AG10803 (cell line): ENCODE results near the gene ZNF485.
A peak's percentile ranks its signal among the peaks of the same experiment; 100 is the strongest.

Experiments used
- DNase-seq: peaks from one replicate; pipeline ENCODE4 v3.0.0; 2010; ENCODE audit warnings: low read depth
- H3K4me3 ChIP-seq: 2 replicates; pipeline ENCODE4 v1.5.1; 2011; ENCODE audit warnings: mild to moderate bottlenecking, low read length, control low read depth
- TF ChIP-seq, protein P1 (sequence below): conservative IDR thresholded peaks from 2 replicates; pipeline ENCODE4 v1.5.1; 2011; ENCODE audit warnings: mild to moderate bottlenecking, low read length, control low read depth, inconsistent platforms

Gene ZNF485

DNA sequence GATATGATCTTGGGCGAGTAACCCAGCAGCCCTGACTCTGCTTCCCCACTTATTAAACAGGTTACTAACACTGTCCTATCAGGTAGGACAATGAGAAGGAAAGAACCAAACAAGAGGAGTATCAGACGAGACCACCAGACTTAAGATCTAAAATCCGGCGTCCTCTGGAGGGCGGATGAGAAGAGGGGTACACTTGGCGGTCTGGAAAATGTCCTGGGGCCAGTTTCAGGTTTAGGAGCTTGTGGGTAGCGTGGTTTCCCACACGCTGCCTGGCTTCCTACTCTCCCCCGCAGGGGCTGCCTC, 41.8 kb downstream of the ZNF485 start:
- TF ChIP-seq, protein P1, sequence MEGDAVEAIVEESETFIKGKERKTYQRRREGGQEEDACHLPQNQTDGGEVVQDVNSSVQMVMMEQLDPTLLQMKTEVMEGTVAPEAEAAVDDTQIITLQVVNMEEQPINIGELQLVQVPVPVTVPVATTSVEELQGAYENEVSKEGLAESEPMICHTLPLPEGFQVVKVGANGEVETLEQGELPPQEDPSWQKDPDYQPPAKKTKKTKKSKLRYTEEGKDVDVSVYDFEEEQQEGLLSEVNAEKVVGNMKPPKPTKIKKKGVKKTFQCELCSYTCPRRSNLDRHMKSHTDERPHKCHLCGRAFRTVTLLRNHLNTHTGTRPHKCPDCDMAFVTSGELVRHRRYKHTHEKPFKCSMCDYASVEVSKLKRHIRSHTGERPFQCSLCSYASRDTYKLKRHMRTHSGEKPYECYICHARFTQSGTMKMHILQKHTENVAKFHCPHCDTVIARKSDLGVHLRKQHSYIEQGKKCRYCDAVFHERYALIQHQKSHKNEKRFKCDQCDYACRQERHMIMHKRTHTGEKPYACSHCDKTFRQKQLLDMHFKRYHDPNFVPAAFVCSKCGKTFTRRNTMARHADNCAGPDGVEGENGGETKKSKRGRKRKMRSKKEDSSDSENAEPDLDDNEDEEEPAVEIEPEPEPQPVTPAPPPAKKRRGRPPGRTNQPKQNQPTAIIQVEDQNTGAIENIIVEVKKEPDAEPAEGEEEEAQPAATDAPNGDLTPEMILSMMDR = no peak
- DNase-seq = no peak
- H3K4me3 ChIP-seq = peak overlapping the region; percentile 74

DNA sequence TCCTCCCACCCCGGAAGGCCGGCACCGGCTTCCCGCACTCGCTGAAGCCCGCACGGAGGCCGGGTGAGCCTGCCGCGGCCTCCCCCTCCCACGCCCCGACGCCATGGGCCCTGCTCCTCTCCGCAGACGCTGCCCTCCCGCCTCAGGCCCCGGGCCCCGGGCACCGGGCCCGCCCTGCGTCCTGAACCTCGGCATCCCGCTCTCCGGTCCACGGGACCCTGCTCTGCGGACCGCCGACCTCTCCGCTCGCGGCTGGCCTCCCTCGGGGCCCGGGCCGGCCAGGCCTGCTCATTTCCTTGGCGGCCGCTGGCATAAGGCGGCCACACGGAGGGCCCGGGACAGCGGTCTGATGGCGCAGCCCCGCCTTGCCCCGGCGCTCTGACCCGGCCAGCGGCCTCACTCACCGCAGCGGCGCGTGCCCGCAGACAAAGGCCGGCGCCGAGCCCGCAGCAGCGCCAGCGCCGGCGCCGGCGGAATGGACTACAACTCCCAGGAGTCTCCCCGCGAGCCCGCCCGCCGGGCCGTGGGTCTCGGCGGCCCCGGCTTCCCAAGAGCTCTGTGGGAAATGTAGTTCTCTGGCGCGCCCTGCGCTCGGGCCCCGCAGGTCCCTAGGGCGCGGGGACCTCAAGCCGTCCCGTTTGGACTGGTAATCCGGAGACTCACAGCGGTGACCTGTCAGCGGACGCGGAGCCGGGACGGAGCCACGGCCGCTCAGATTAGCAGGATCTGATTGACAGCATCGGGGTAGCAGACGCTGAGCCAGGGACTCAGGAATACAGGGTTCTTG, 42.4 kb downstream of the ZNF485 start, which contains the start of gene ZNF32:
Gene ZNF32 (minus strand): TSS at position 484 of the 787 bp plus-strand sequence. CDS start 2,748 bp downstream, outside the sequence.
- peak within 1 kb of the TSS; percentile 74 for H3K4me3 ChIP-seq
- DNase-seq = peak; percentile 85
- TF ChIP-seq, protein P1 = no peak

GRCh38 chr10:43649185-43649523, 42.9 kb downstream of the ZNF485 start:
- TF ChIP-seq, protein P1 = no peak

DNA sequence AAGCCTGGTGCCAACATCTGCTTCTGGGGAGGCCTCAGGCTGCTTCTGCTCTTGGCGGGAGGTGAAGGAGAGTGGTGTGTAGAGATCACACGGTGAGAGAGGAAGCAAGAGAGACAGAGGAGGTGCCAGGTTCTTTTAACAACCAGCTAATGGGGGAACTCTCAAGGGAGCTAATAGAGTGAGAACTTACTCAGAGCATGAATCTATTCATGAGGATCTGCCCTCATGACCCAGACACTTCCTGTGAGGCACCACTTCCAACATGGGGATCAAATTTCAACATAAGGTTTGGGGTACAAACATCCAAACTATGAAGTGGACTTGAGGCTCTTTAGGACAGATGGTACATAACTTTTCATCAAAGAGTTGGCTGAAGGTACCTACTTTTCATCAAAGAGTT, 47.5 kb downstream of the ZNF485 start:
- H3K4me3 ChIP-seq = no peak overlapping the region
- TF ChIP-seq, protein P1 = no peak
- peak; percentile 57 for DNase-seq

More at GRCh38 chr10:43649185-43649523, 42.9 kb downstream of the ZNF485 start:
- peak overlapping the region; percentile 74 for H3K4me3 ChIP-seq
- no peak for DNase-seq

DNA sequence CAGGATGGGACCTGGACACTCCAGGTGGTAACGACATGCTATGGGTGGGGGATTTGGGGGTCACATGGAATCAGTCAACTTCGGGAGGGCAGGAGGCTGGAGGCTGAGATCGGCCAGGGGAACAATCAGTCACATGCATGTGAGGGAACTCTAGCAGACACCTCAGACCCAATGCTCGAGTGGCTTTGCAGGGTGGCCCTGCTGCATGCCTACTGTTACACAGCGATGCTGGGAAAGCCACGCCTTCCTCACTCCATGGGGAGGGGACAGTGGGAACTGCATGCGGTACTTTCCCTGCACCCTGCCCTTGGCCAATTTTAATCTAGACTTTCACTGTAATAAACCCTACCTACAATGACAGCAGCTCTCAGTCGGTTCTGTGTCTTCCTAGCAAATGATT, 49.1 kb downstream of the ZNF485 start:
- DNase-seq = no peak
- TF ChIP-seq, protein P1 = no peak

GRCh38 chr10:43658227-43658626, 52.0 kb downstream of the ZNF485 start:
- TF ChIP-seq, protein P1 = no peak
- DNase-seq = no peak
- no peak overlapping the region for H3K4me3 ChIP-seq

More for the DNA sequence above, 49.1 kb downstream of the ZNF485 start:
- H3K4me3 ChIP-seq = no peak overlapping the region

DNA sequence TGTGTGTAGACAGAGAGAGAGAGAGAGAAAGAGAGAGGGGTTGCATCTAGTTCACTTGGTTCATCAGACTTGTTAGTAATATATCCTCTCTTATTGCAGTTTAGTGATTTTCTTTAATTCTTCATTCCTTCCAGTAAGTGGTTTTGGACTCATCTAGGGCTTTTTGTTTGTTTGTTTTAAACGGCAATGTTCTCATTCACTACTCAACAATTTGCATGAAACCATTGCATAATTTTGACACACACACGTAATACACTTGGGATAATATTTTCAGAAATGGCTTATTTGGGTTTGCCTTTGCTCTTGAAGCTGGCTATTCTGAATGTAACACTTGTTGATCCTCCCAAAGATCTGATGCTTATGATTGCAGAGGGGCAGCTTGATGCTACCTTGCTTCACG, 58.8 kb downstream of the ZNF485 start:
- peak; percentile 40 for DNase-seq
- TF ChIP-seq, protein P1 = no peak
- no peak overlapping the region for H3K4me3 ChIP-seq
